Breast epithelium (tissue), 4 donors: Measurements from ENCODE around the gene ARFIP1. TPM values are rescaled to one million over a fixed set of nuclear protein-coding genes. Genes with fewer than 3 reads are reported as not detected.

ENCODE experiments used
- DNase-seq, 2 donors: peaks; one replicate each; pipeline ENCODE4 v3.0.0-alpha.2; 2019; ENCODE audit warnings: low spot score in 2 of 2
- H3K27ac ChIP-seq, 2 donors: fragments of 200-600 bp; sonication (generic) in 1 of 2; one replicate each; pipeline ENCODE4 v1.5.1; 2016 to 2019; ENCODE audit warnings: mild to moderate bottlenecking in 1 of 2
- H3K27me3 ChIP-seq, 2 donors: fragments of 200-600 bp; sonication (generic) in 1 of 2; one replicate each; pipeline versions ENCODE4 v1.5.1 to v1.6.0; 2017 to 2019; ENCODE audit warnings: control low read depth in 1 of 2, mild to moderate bottlenecking in 1 of 2
- H3K36me3 ChIP-seq: fragments of 200-600 bp; one replicate; pipeline ENCODE4 v1.5.1; 2019
- H3K4me1 ChIP-seq, 2 donors: fragments of 200-600 bp; sonication (generic); one replicate each; pipeline ENCODE4 v1.5.1; 2016 to 2019; ENCODE audit warnings: control low read depth in 1 of 2
- H3K4me3 ChIP-seq, 3 donors: fragments of 200-600 bp; sonication (generic); 1 replicate in 2 of 3; 2 replicates in 1 of 3; pipeline ENCODE4 v1.5.1; 2016 to 2019; ENCODE audit warnings: mild to moderate bottlenecking in 3 of 3, moderate library complexity in 2 of 3
- H3K9me3 ChIP-seq, 2 donors: fragments of 200-600 bp; sonication (generic) in 1 of 2; one replicate each; pipeline ENCODE4 v1.5.1; 2016 to 2019; ENCODE audit warnings: control low read depth in 1 of 2
- POLR2A ChIP-seq: fragments of 450-650 bp; IDR thresholded peaks from one replicate; pipeline ENCODE4 v1.6.1; 2016; ENCODE audit warnings: antibody characterized with exemption, mild to moderate bottlenecking, moderate library complexity
- POLR2AphosphoS5 ChIP-seq, 3 donors: sonication (generic); formaldehyde crosslinking; IDR thresholded peaks; one replicate each; pipeline ENCODE4 v1.6.1; 2017; ENCODE audit warnings: antibody characterized with exemption in 3 of 3
- intact Hi-C: fragments of 100-400 bp; cut with DNase I; formaldehyde crosslinking; loops from one replicate; pipeline ENCODE4 v1.15.1; 2023; ENCODE audit warnings: low total_unique reads
- total RNA-seq, 3 donors: library from RNA; depleted of rRNA; stranded (reverse); fragments of >200 nt; gene quantifications; one replicate each; pipeline ENCODE4 v1.1.0, GENCODE V29; 2016
- TF ChIP-seq, protein P1 (sequence below), 3 donors: fragments of 450-650 bp; IDR thresholded peaks; one replicate each; pipeline ENCODE4 v1.5.1; 2016 to 2017; ENCODE audit warnings: antibody characterized with exemption in 3 of 3, mild to moderate bottlenecking in 3 of 3, moderate library complexity in 3 of 3

ARFIP1 gene
- total RNA-seq, 3 donors from 2014 or later: 25.3 to 54.9 (median 39.0) TPM

GRCh38 chr4:152900395-152900794, 120.6 kb downstream of the ARFIP1 start:
- Histone ChIP-seq H3K27ac (no peak overlapping the region), H3K4me3 (no peak overlapping the region), H3K9me3 (no peaks in the 10 kb centered on the region), H3K27me3 (no peaks in the 10 kb centered on the region), H3K36me3 (no peaks in the 10 kb centered on the region), H3K4me1 (no peaks in the 10 kb centered on the region)
- intact Hi-C loops: no loop called here
- DNase-seq: no peak
- TF ChIP-seq, protein P1, sequence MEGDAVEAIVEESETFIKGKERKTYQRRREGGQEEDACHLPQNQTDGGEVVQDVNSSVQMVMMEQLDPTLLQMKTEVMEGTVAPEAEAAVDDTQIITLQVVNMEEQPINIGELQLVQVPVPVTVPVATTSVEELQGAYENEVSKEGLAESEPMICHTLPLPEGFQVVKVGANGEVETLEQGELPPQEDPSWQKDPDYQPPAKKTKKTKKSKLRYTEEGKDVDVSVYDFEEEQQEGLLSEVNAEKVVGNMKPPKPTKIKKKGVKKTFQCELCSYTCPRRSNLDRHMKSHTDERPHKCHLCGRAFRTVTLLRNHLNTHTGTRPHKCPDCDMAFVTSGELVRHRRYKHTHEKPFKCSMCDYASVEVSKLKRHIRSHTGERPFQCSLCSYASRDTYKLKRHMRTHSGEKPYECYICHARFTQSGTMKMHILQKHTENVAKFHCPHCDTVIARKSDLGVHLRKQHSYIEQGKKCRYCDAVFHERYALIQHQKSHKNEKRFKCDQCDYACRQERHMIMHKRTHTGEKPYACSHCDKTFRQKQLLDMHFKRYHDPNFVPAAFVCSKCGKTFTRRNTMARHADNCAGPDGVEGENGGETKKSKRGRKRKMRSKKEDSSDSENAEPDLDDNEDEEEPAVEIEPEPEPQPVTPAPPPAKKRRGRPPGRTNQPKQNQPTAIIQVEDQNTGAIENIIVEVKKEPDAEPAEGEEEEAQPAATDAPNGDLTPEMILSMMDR (IDR thresholded peaks at IDR 0.05): no peak
- no peak for TF ChIP-seq POLR2A
- TF ChIP-seq POLR2AphosphoS5 (IDR thresholded peaks at IDR 0.05): no peak

DNA sequence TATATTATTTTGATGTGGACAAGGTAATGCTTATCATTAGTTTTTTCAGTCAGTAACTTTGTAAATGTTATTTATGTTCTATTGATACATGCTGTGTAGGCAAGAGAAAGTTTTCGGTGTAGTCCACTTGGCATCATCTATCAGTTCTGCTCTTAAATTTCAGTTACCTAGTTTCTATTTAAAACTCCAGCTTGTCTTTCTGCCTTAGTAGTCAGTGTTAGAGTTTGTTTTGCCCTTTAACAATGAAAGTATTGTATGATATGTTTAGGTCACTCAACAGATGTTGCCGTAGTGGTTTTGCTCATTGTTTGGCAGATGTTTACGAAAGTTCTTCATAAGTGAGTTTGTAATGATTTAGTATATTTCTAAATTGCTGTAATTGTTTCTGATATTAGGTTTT, 121.5 kb downstream of the ARFIP1 start:
- Histone ChIP-seq H3K36me3 (no peaks in the 10 kb centered on the region), H3K27ac (no peak overlapping the region), H3K27me3 (no peaks in the 10 kb centered on the region), H3K4me3 (no peak overlapping the region), H3K9me3 (no peaks in the 10 kb centered on the region), H3K4me1 (no peaks in the 10 kb centered on the region)
- no peak for DNase-seq
- no peak for TF ChIP-seq POLR2AphosphoS5 (IDR thresholded peaks at IDR 0.05)
- TF ChIP-seq, protein P1 (IDR thresholded peaks at IDR 0.05): no peak
- intact Hi-C loops: no loop called here

- Histone ChIP-seq H3K27ac (no peak overlapping the region), H3K27me3 (no peaks in the 10 kb centered on the region), H3K9me3 (no peaks in the 10 kb centered on the region), H3K36me3 (no peaks in the 10 kb centered on the region), H3K4me1 (no peaks in the 10 kb centered on the region), H3K4me3 (no peak overlapping the region)
- intact Hi-C loops: no loop called here
- TF ChIP-seq, protein P1 (IDR thresholded peaks at IDR 0.05): no peak
- TF ChIP-seq POLR2A (no peak), POLR2AphosphoS5 (IDR thresholded peaks at IDR 0.05) (no peak)
- no peak for DNase-seq
Observed at GRCh38 chr4:152903658-152904057, 123.9 kb downstream of the ARFIP1 start.

DNA sequence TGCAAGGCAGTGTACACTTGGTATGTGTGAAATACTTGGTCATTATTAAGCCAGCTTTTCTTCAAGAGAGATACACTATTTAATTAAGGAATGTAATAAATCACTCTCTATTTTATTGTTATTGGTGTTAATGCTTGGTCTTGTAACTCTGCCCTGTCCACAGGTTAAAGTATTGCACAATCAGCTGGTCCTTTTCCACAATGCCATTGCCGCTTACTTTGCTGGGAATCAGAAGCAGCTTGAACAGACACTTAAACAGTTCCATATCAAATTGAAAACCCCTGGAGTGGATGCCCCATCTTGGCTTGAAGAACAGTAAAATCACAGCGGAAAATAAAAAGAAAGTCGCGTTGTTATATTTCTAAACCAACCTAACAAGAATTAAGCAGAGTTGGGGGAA, 130.1 kb downstream of the ARFIP1 start:
- DNase-seq: no peak

GRCh38 chr4:152910521-152910920, 130.8 kb downstream of the ARFIP1 start:
- DNase-seq: no peak
- no peaks in the 10 kb centered on the region for H3K9me3 ChIP-seq
- no peaks in the 10 kb centered on the region for H3K27me3 ChIP-seq
- no peak overlapping the region for H3K27ac ChIP-seq
- H3K4me3 ChIP-seq: no peak overlapping the region
- TF ChIP-seq POLR2A (no peak), POLR2AphosphoS5 (IDR thresholded peaks at IDR 0.05) (no peak)
- TF ChIP-seq, protein P1 (IDR thresholded peaks at IDR 0.05): no peak
- no peaks in the 10 kb centered on the region for H3K36me3 ChIP-seq
- H3K4me1 ChIP-seq: no peaks in the 10 kb centered on the region
- intact Hi-C loops: no loop called here

More for the DNA sequence above, 130.1 kb downstream of the ARFIP1 start:
- Histone ChIP-seq H3K4me3 (no peak overlapping the region), H3K9me3 (no peaks in the 10 kb centered on the region), H3K36me3 (no peaks in the 10 kb centered on the region), H3K27me3 (no peaks in the 10 kb centered on the region), H3K27ac (no peak overlapping the region), H3K4me1 (no peaks in the 10 kb centered on the region)
- TF ChIP-seq POLR2A: no peak
- TF ChIP-seq POLR2AphosphoS5 (IDR thresholded peaks at IDR 0.05): no peak
- TF ChIP-seq, protein P1 (IDR thresholded peaks at IDR 0.05): no peak
- intact Hi-C loops: no loop called here
